ENCODE data around the gene CPEB1. TPM values are rescaled to one million over a fixed set of nuclear protein-coding genes. Genes with fewer than 3 reads are reported as not detected.

CPEB1 gene
- total RNA-seq = 27.1 TPM

- ATAC-seq = peak; percentile 89
- DNase-seq (ENCODE audit: low spot score) = peak; percentile 84
- intact Hi-C loops (cut with DNase I) = no loop called here
These were observed at the start of gene CPEB1 for GRCh38 chr15:82647045-82647834. Gene CPEB1, minus strand, starts transcription at chr15:82647363. Its CDS starts 18,904 bp downstream, at chr15:82628459.

- ATAC-seq (no peak), DNase-seq (ENCODE audit: low spot score) (no peak)
- intact Hi-C loops (cut with DNase I) = no loop called here
These were observed 45.0 kb upstream of the CPEB1 start for GRCh38 chr15:82692171-82692570.

GRCh38 chr15:82689147-82689546, 42.0 kb upstream of the CPEB1 start:
- DNase-seq (ENCODE audit: low spot score) = no peak
- ATAC-seq = no peak
- intact Hi-C loops (cut with DNase I) = no loop called here

- intact Hi-C loops (cut with DNase I) = no loop called here
- no peak for DNase-seq (ENCODE audit: low spot score)
- ATAC-seq = no peak
These were observed 41.5 kb upstream of the CPEB1 start for GRCh38 chr15:82688691-82689090.

GRCh38 chr15:82681371-82681770, 34.2 kb upstream of the CPEB1 start:
- DNase-seq (ENCODE audit: low spot score) (no peak), ATAC-seq (no peak)
- intact Hi-C loops (cut with DNase I) = no loop called here

GRCh38 chr15:82680200-82681102, 33.3 kb upstream of the CPEB1 start:
- intact Hi-C loops (cut with DNase I) = no loop called here
- ATAC-seq = no peak

GRCh38 chr15:82679626-82680199, 32.5 kb upstream of the CPEB1 start:
- DNase-seq (ENCODE audit: low spot score) (no peak), ATAC-seq (no peak)
- intact Hi-C loops (cut with DNase I) = no loop called here

More at GRCh38 chr15:82680200-82681102, 33.3 kb upstream of the CPEB1 start:
- no peak for DNase-seq (ENCODE audit: low spot score)

GRCh38 chr15:82677720-82678323, 30.7 kb upstream of the CPEB1 start:
- DNase-seq (ENCODE audit: low spot score) (no peak), ATAC-seq (no peak)
- intact Hi-C loops (cut with DNase I) = no loop called here

GRCh38 chr15:82674873-82675272, 27.7 kb upstream of the CPEB1 start:
- intact Hi-C loops (cut with DNase I) = no loop called here
- ATAC-seq = no peak
- no peak for DNase-seq (ENCODE audit: low spot score)

- no peak for DNase-seq (ENCODE audit: low spot score)
- intact Hi-C loops (cut with DNase I) = no loop called here
These were observed 23.5 kb upstream of the CPEB1 start for GRCh38 chr15:82670699-82671098.

GRCh38 chr15:82666606-82667005, 19.4 kb upstream of the CPEB1 start:
- ATAC-seq (no peak), DNase-seq (ENCODE audit: low spot score) (no peak)
- intact Hi-C loops (cut with DNase I) = no loop called here

More at GRCh38 chr15:82670699-82671098, 23.5 kb upstream of the CPEB1 start:
- ATAC-seq = no peak

GRCh38 chr15:82664021-82664420, 16.9 kb upstream of the CPEB1 start:
- intact Hi-C loops (cut with DNase I) = no loop called here
- ATAC-seq (no peak), DNase-seq (ENCODE audit: low spot score) (no peak)

GRCh38 chr15:82663186-82663600, 16.0 kb upstream of the CPEB1 start:
- peak; percentile 71 for DNase-seq (ENCODE audit: low spot score)
- peak; percentile 17 for ATAC-seq
- intact Hi-C loops (cut with DNase I) = no loop called here

- intact Hi-C loops (cut with DNase I) = no loop called here
- DNase-seq (ENCODE audit: low spot score) = no peak
- ATAC-seq = no peak
These were observed 15.5 kb upstream of the CPEB1 start for GRCh38 chr15:82662641-82663040.

- ATAC-seq (no peak), DNase-seq (ENCODE audit: low spot score) (no peak)
- intact Hi-C loops (cut with DNase I) = no loop called here
These were observed 13.2 kb upstream of the CPEB1 start for GRCh38 chr15:82660378-82660777.

GRCh38 chr15:82656641-82657266, 9.6 kb upstream of the CPEB1 start:
- intact Hi-C loops (cut with DNase I) = no loop called here
- DNase-seq (ENCODE audit: low spot score) (no peak), ATAC-seq (no peak)

GRCh38 chr15:82655606-82656005, 8.4 kb upstream of the CPEB1 start:
- ATAC-seq = no peak
- intact Hi-C loops (cut with DNase I) = no loop called here

GRCh38 chr15:82653483-82654168, 6.5 kb upstream of the CPEB1 start:
- intact Hi-C loops (cut with DNase I) = no loop called here
- DNase-seq (ENCODE audit: low spot score) = no peak
- no peak for ATAC-seq

More at GRCh38 chr15:82655606-82656005, 8.4 kb upstream of the CPEB1 start:
- no peak for DNase-seq (ENCODE audit: low spot score)
